ENCODE measurements around the gene SCAMP2.

DNA sequence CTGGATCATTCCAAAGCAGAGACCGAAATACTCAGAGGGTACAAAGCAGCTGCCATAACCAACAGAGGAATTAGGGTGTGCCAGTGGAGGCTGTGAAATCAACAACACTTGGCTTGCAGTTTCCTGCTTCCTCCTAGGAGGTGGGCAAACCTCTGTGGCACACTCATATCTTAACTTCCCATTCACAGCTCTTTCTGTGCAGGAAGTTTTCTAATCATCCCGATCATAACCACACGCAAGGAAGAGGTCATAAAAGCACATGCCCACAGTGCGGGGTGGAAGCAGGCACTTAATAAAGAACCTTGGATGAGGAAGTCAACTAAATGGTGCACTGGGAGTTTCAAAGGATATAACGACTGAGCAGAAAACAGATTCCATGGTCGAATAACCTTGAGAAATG is 5.1 kb downstream of the SCAMP2 start:
- TF ChIP-seq CTCF (conservative IDR thresholded peaks at IDR 0.05; ENCODE audit: low read depth, low read length) (no peak), EZH2phosphoT487 (IDR thresholded peaks at IDR 0.05; ENCODE audit: borderline replicate concordance, low read length) (no peak), EZH2 (IDR thresholded peaks at IDR 0.05; ENCODE audit: low read length, unreplicated experiment) (no peak)
